Skeletal muscle tissue (tissue), 4 donors: Measurements from ENCODE around the gene RTF1. TPM values are rescaled to one million over a fixed set of nuclear protein-coding genes. Genes with fewer than 3 reads are reported as not detected.

Source experiments
- H3K27ac ChIP-seq: one replicate; pipeline ENCODE4 v1.7.0; 2013; ENCODE audit warnings: mild to moderate bottlenecking, low read depth, low read length, inconsistent platforms
- H3K27me3 ChIP-seq, 3 donors: one replicate each; pipeline ENCODE4 v1.7.0; 2013; ENCODE audit warnings: low read length in 3 of 3; ENCODE audit not compliant: control insufficient read depth in 3 of 3, insufficient read depth in 3 of 3
- H3K36me3 ChIP-seq, 3 donors: one replicate each; pipeline ENCODE4 v1.7.0; 2013; ENCODE audit warnings: low read length in 3 of 3; ENCODE audit not compliant: control insufficient read depth in 3 of 3, insufficient read depth in 3 of 3
- H3K4me1 ChIP-seq, 3 donors: one replicate each; pipeline ENCODE4 v1.7.0; 2013; ENCODE audit warnings: low read length in 3 of 3, mild to moderate bottlenecking in 3 of 3; ENCODE audit not compliant: control insufficient read depth in 3 of 3, insufficient read depth in 3 of 3
- H3K4me3 ChIP-seq, 3 donors: one replicate each; pipeline ENCODE4 v1.7.0; 2013; ENCODE audit warnings: low read length in 3 of 3
- H3K9ac ChIP-seq, 3 donors: one replicate each; pipeline ENCODE4 v1.7.0; 2013; ENCODE audit warnings: low read length in 3 of 3, mild to moderate bottlenecking in 3 of 3, moderate library complexity in 2 of 3, low read depth in 1 of 3
- H3K9me3 ChIP-seq, 3 donors: one replicate each; pipeline ENCODE4 v1.7.0; 2013; ENCODE audit warnings: low read length in 3 of 3; ENCODE audit not compliant: control insufficient read depth in 3 of 3
- total RNA-seq: library from RNA; depleted of rRNA; stranded (reverse); fragments of >200 nt; gene quantifications from one replicate; pipeline ENCODE4 v1.2.3, GENCODE V29; 2014
- donor health status: Osteomylitis.

Gene RTF1
- total RNA-seq, 1 donor from 2014 or later, result 31.3 TPM

DNA sequence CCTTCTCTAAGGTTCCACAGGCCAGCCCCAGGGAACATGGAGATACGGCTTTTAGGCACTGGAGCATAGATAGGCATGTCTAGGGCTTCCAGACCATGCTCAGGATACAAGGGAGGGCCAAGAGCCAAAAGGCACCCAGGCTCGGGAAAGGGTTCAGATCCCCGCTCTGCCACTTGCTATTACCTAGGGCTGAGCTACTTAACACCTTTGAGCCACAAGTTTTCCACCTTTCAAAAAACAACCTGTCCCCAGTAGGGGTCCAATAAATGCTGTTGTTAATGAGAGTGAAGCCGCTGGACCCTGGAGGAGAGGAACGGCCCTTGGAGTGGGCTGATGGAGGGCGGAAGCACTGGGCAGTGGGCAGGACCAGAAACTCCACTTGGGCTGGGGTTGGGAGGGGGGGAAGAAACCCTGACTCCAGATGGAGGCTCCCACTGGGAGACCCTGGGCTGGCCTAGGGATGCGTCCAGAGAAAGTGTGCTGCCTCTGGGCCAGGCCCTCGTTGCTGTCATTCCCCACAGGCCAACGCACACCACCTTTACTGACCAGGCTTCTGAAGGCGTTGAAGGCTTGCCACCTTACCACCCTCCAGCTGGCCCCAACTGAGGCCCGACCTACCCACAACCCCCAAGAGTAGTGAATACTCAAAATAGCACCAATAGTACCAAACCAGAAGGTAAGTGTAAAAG lies 68.2 kb downstream of the RTF1 start:
- H3K36me3 ChIP-seq, result peaks cover 16 to 27% (median 27%) of the 10 kb centered on the region in 3 donors
- no peak overlapping the region for H3K27ac ChIP-seq
- no peak overlapping the region for H3K9ac ChIP-seq
- no peaks in the 10 kb centered on the region for H3K9me3 ChIP-seq
- peaks cover 8 to 31% (median 17%) of the 10 kb centered on the region in 3 donors for H3K27me3 ChIP-seq
- no peaks in the 10 kb centered on the region for H3K4me1 ChIP-seq
- H3K4me3 ChIP-seq, result no peak overlapping the region

DNA sequence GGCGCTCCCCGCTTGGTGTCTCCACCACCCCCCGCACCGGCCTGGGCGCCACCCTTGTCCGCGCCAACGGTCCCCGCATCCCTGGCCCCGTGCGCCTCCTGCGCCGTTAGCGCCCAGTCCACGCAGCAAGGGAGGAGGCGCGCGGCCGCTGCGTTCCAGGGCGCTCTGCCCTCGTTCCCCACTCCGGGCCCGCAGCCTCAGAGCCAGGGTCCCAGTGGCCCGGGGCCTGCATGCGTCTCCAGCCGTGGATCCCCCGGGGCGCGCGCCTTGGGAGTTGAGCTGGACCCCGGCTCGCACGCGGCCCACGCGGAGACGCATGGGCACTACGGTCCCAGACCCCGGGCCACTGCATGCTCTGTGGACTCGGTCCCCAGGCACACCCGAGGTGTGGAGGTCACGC lies 69.4 kb downstream of the RTF1 start:
- Histone ChIP-seq H3K4me3 (no peak overlapping the region), H3K4me1 (peaks cover 0 to 3% (median 3%) of the 10 kb centered on the region in 3 donors), H3K9ac (no peak overlapping the region), H3K9me3 (no peaks in the 10 kb centered on the region), H3K27ac (no peak overlapping the region), H3K36me3 (peaks cover 7 to 16% (median 15%) of the 10 kb centered on the region in 3 donors), H3K27me3 (peaks cover 16 to 40% (median 27%) of the 10 kb centered on the region in 3 donors)

DNA sequence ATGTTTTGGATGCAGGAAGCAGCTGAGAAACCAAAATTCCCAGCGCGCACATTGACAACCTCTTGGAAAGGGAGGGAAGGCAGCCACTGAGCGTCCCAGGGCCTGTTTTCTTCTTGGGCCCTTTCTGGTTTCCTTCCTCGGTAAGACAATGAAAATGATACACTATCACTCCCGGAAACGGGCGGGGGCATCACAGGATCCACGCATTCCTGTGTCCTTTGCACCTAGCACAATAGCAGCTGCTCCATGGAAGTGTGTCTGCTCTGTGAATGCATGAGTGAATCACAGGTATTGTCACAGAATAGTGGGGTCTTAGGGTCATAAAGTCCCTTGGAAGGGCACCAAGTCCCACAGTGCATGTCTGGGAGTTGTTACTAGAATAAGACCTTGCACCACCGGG lies 70.5 kb downstream of the RTF1 start:
- no peaks in the 10 kb centered on the region for H3K9me3 ChIP-seq
- H3K27ac ChIP-seq, result no peak overlapping the region
- peaks cover 24 to 51% (median 35%) of the 10 kb centered on the region in 3 donors for H3K27me3 ChIP-seq
- H3K9ac ChIP-seq, result no peak overlapping the region
- H3K4me3 ChIP-seq, result no peak overlapping the region
- H3K36me3 ChIP-seq, result peaks cover 4 to 7% (median 6%) of the 10 kb centered on the region in 3 donors
- H3K4me1 ChIP-seq, result peaks cover 2 to 6% (median 6%) of the 10 kb centered on the region in 3 donors

DNA sequence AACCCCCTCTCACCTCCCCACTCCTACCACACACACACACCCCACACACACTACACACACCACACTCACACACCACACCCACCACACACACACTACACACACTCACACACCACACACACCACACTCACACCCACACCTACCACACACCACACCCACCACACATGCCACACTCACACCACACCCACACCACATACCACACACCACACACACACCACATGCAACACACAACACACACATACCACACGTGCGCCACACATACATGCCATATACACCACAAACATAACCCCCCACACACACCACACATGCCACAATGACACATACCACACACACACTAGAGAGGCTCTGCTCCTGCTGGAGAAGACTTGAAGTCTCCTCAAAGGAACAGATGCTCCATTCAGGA lies 70.9 kb downstream of the RTF1 start:
- no peaks in the 10 kb centered on the region for H3K9me3 ChIP-seq
- no peak overlapping the region for H3K9ac ChIP-seq
- peaks cover 6 to 10% (median 10%) of the 10 kb centered on the region in 3 donors for H3K4me1 ChIP-seq
- peaks cover 3 to 6% (median 4%) of the 10 kb centered on the region in 3 donors for H3K36me3 ChIP-seq
- H3K4me3 ChIP-seq, result no peak overlapping the region
- peaks cover 28 to 55% (median 40%) of the 10 kb centered on the region in 3 donors for H3K27me3 ChIP-seq
- H3K27ac ChIP-seq, result no peak overlapping the region

DNA sequence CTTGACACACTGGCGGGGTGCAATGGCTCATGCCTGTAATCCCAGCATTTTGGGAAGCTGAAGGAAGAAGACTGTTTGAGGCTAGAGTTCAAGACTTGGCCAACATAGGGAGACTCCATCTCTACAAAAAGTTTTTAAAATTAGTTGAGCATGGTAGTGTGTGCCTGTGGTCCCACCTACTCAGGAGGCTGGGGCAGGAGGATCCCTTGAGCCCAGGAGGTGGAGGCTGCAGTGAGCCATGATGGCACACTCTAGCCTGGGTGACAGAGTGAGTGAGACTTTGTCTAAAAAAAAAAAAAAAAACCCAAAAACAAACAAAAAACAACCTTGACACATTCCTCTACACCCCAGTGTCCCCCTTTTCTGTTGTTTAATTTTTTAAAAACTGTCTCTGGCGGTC lies 72.7 kb downstream of the RTF1 start:
- no peaks in the 10 kb centered on the region for H3K36me3 ChIP-seq
- H3K4me1 ChIP-seq, result peaks cover 12 to 24% (median 24%) of the 10 kb centered on the region in 3 donors
- H3K9ac ChIP-seq, result no peak overlapping the region
- H3K9me3 ChIP-seq, result no peaks in the 10 kb centered on the region
- H3K4me3 ChIP-seq, result no peak overlapping the region
- H3K27me3 ChIP-seq, result peaks cover 40 to 72% (median 53%) of the 10 kb centered on the region in 3 donors
- H3K27ac ChIP-seq, result no peak overlapping the region

DNA sequence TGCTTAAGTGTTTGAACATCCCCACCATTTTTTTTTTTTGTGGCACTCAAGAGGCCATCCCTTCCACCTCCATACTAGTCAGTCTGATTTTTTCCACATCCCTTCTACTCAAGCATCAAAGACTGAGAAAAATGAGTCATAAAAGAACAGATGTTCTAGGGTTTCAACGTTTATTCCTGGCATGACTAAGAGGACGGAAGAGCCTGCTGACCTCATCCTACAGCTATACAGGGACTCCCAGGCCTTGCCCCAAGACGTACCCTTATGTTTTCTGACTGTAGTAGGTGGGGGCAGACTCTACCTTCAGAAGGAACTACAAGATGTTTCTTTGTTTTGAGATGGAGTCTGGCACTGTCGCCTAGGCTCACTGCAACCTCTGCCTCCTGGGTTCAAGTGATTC lies 73.5 kb downstream of the RTF1 start:
- Histone ChIP-seq H3K4me1 (peaks cover 12 to 28% (median 24%) of the 10 kb centered on the region in 3 donors), H3K4me3 (no peak overlapping the region), H3K27ac (no peak overlapping the region), H3K9ac (no peak overlapping the region), H3K36me3 (no peaks in the 10 kb centered on the region), H3K9me3 (no peaks in the 10 kb centered on the region), H3K27me3 (peaks cover 46 to 77% (median 60%) of the 10 kb centered on the region in 3 donors)

DNA sequence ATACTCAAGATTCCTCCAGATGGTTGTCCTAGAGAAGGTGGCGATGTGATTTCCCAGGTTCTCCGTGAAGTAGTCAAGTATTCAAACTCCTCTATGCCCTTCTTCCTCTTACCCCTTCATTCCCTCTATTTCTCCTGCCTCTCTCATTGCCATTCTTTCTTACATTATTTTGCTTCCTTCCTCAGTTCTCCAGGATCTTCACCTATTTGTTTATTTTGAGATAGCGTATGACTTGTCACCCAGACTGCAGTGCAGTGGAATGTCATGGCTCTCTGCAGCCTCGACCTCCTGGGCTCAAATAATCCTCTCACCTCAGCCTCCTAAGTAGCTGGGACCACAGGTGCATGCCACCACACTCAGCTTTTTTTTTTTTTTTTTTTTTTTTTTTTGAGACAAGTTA lies 75.0 kb downstream of the RTF1 start:
- Histone ChIP-seq H3K27me3 (peaks cover 46 to 79% (median 61%) of the 10 kb centered on the region in 3 donors), H3K36me3 (no peaks in the 10 kb centered on the region), H3K4me1 (peaks cover 12 to 31% (median 24%) of the 10 kb centered on the region in 3 donors), H3K9me3 (no peaks in the 10 kb centered on the region), H3K4me3 (no peak overlapping the region), H3K9ac (no peak overlapping the region), H3K27ac (no peak overlapping the region)

DNA sequence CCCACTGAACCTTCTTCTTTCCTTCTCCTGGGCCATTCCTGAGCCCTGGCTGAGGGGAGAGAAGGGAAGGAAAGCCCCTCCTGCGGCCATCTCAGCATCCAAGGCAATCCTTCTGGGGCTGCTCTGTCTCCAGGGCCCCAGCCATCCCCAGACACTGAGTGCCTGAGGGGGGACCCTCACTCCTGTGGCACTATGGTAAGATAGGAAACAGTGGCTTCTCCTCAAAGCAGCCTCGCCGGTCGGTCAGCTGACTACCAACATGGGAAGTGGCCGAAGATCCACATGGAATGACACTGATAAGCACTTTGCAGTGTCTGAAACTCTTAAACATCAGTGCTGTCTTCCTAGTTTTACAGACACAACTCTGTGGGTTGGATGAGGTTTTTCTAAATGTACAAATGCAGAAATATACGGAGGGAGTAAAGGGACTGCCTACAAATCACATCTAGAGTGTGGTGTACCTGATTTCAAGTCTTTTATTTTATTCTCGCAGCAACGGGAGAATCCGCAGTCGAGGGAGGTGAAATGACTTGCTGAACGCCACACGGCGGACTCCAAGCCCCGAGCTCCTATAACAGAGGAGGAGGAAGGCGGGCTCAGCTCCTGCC lies 75.8 kb downstream of the RTF1 start:
- Histone ChIP-seq H3K4me1 (peaks cover 12 to 31% (median 24%) of the 10 kb centered on the region in 3 donors), H3K36me3 (no peaks in the 10 kb centered on the region), H3K27ac (no peak overlapping the region), H3K27me3 (peaks cover 46 to 78% (median 58%) of the 10 kb centered on the region in 3 donors), H3K9ac (peak overlapping the region; percentile 48 to 66 (median 51)), H3K9me3 (no peaks in the 10 kb centered on the region), H3K4me3 (peak overlapping the region; percentile 62 to 73 (median 71))

DNA sequence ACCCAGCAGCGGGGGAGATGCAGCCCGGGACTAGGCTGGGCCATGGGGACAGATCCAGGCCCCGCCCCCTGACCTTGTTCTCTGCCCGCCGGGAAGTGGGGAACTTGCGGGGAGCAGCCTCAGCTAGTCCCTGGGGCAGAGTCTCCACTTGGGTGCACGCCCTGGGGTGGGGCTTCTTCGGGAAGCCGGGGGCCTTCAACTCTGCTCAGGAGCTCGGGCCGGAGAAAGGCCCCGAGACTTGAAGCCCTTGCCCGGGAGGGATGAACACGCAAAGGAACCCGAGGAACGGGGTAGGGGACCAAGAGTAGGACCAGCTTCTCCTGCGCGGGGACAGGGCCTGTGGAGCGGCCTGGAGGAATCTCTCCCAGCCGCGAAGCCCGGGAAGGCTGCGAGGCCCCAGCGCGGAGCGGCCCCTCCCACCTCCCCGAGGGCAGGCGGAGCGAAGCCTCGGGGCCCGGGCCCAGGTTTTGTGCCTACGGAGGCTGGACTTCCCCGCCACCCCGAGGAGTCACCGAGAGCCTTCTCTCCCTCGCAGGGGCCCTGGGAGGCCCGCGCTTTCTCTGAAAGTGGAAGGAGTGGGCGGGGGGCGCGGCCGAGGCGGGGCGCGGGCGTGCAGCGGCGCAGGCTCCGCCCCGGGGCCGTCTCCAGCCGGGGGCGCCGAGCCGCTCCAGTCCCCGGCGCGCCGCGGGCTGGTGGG lies 76.5 kb downstream of the RTF1 start, which contains the start of gene ITPKA:
ITPKA (plus strand) TSS at position 670 of the 697 bp plus-strand sequence. CDS start 54 bp downstream, outside the sequence.
- Histone ChIP-seq H3K36me3 (no peaks in the 10 kb centered on the region), H3K4me3 (peak within 1 kb of the TSS; percentile 62 to 73 (median 71)), H3K4me1 (peaks cover 12 to 31% (median 24%) of the 10 kb centered on the region in 3 donors), H3K9me3 (no peaks in the 10 kb centered on the region), H3K27me3 (peaks cover 40 to 72% (median 53%) of the 10 kb centered on the region in 3 donors), H3K9ac (peak within 1 kb of the TSS; percentile 48 to 66 (median 51)), H3K27ac (no peak within 1 kb of the TSS)
